CD4-positive, alpha-beta T cell (primary cell): ENCODE measurements around the gene ACTRT2. TPM values are rescaled to one million over a fixed set of nuclear protein-coding genes. Genes with fewer than 3 reads are reported as not detected.

Source experiments
- ATAC-seq: fragments of 200-7000 bp; cut with Tn5 transposase; one replicate; pipeline ENCODE4 v1.10.0; 2022; ENCODE audit warnings: mild to moderate bottlenecking; ENCODE audit not compliant: poor library complexity
- CTCF ChIA-PET: fragments of 350-600 bp; sonication (Branson Sonifier 250); formaldehyde crosslinking; loops from one replicate; lab custom pipeline; 2021; ENCODE audit warnings: antibody characterized with exemption, inconsistent platforms; lab: Charles Lee
- POLR2A ChIA-PET: fragments of 350-600 bp; sonication (Branson Sonifier 250); formaldehyde crosslinking; loops from one replicate; lab custom pipeline; 2021; ENCODE audit warnings: antibody characterized with exemption, inconsistent platforms; lab: Charles Lee
- DNase-seq, 14 experiments: peaks; one replicate each; pipeline ENCODE4 v3.0.0-alpha.2; 2013 to 2020; ENCODE audit warnings: mixed read lengths in 2 of 14
- H3K27ac ChIP-seq, 2 donors: one replicate each; pipeline versions ENCODE4 v1.5.1 to v1.7.0; 2013; ENCODE audit warnings: low read length in 2 of 2, low read depth in 1 of 2, mild to moderate bottlenecking in 1 of 2
- H3K27me3 ChIP-seq, 2 experiments: 1 replicate in 1 of 2; 2 replicates in 1 of 2; pipeline versions ENCODE4 v1.6.1 to v1.7.0; 2013; ENCODE audit warnings: low read length in 2 of 2, control low read depth in 1 of 2, mild to moderate bottlenecking in 1 of 2, moderate library complexity in 1 of 2; ENCODE audit not compliant: insufficient read depth in 2 of 2, control insufficient read depth in 1 of 2
- H3K36me3 ChIP-seq: one replicate; pipeline ENCODE4 v1.6.1; 2013; ENCODE audit warnings: low read length, control low read depth; ENCODE audit not compliant: insufficient read depth
- H3K4me1 ChIP-seq: one replicate; pipeline ENCODE4 v1.6.1; 2013; ENCODE audit warnings: low read length, control low read depth; ENCODE audit not compliant: insufficient read depth
- H3K4me3 ChIP-seq: one replicate; pipeline ENCODE4 v1.5.1; 2013; ENCODE audit warnings: mild to moderate bottlenecking, low read length, moderate library complexity
- H3K9me3 ChIP-seq, 2 experiments: 1 replicate in 1 of 2; 2 replicates in 1 of 2; pipeline versions ENCODE4 v1.6.1 to v1.7.0; 2013; ENCODE audit warnings: low read length in 2 of 2, mild to moderate bottlenecking in 2 of 2, control low read depth in 1 of 2, moderate library complexity in 1 of 2; ENCODE audit not compliant: control insufficient read depth in 1 of 2, insufficient read depth in 1 of 2
- H3K27ac Mint-ChIP-seq: one replicate; pipeline ENCODE4 v1.8.0; 2020; ENCODE audit warnings: mixed read lengths
- H3K27me3 Mint-ChIP-seq: one replicate; pipeline ENCODE4 v1.8.0; 2021; ENCODE audit warnings: mixed read lengths
- H3K36me3 Mint-ChIP-seq: one replicate; pipeline ENCODE4 v1.8.0; 2021; ENCODE audit warnings: low read depth, mixed read lengths
- H3K4me1 Mint-ChIP-seq: one replicate; pipeline ENCODE4 v1.8.0; 2021; ENCODE audit warnings: low read depth, mixed read lengths
- H3K4me3 Mint-ChIP-seq: one replicate; pipeline ENCODE4 v1.8.0; 2020; ENCODE audit warnings: mild to moderate bottlenecking, mixed read lengths
- H3K9me3 Mint-ChIP-seq: one replicate; pipeline ENCODE4 v1.8.0; 2020; ENCODE audit warnings: mixed read lengths
- intact Hi-C, 2 experiments: fragments of 100-400 bp; cut with DNase I in 1 of 2; cut with micrococcal nuclease in 1 of 2; formaldehyde crosslinking; loops; one replicate each; pipeline versions ENCODE4 v1.15.1 to v1.9.0; 2023 to 2025; cut with DNase I, micrococcal nuclease
- total RNA-seq, 174 experiments: library from RNA in 2 of 174; stranded (reverse) in 2 of 174; gene quantifications; one replicate each; pipeline ENCODE4 v1.2.3 and lab custom pipeline; 2021 to 2026
- TF ChIP-seq, protein P1 (sequence below): fragments of 200-600 bp; IDR thresholded peaks from one replicate; pipeline ENCODE4 v1.8.0; 2022; ENCODE audit warnings: antibody characterized with exemption, mild to moderate bottlenecking

Gene ACTRT2
- total RNA-seq, 2 experiments from 2014 or later: not detected

DNA sequence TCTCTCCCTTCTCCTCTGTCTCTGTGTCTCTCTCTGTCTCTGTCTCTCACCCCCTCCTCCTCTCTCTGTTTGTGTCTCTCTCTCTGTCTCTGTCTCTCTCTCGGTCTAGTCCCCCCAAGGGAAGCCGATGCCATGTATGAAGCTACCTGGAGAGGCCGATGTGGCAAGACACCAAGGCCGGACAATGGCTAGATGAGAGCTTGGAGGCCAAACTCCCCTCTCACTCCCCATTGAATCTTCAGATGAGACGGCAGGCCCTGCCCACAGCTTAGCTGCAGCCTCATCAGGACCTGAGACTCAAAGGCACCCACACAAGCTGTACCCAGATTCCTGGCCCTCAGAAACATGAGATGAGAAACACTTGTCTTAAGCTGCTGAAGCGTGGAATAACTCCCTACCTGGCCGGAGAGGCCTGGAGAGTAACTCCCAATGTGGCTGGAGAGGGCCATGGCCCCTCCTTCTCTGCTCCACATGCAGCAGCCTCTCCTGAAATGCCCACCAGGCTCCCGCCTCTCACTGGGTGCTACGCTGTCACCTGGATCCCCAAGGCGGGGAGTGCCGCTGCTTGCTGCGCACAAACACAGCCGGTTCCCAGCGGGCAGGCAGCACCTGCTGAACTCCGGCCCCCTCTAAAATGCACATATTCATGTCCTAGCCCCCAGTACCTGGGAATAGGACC, 7.8 kb upstream of the ACTRT2 start:
- TF ChIP-seq, protein P1, sequence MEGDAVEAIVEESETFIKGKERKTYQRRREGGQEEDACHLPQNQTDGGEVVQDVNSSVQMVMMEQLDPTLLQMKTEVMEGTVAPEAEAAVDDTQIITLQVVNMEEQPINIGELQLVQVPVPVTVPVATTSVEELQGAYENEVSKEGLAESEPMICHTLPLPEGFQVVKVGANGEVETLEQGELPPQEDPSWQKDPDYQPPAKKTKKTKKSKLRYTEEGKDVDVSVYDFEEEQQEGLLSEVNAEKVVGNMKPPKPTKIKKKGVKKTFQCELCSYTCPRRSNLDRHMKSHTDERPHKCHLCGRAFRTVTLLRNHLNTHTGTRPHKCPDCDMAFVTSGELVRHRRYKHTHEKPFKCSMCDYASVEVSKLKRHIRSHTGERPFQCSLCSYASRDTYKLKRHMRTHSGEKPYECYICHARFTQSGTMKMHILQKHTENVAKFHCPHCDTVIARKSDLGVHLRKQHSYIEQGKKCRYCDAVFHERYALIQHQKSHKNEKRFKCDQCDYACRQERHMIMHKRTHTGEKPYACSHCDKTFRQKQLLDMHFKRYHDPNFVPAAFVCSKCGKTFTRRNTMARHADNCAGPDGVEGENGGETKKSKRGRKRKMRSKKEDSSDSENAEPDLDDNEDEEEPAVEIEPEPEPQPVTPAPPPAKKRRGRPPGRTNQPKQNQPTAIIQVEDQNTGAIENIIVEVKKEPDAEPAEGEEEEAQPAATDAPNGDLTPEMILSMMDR: no peak
- Mint-ChIP-seq H3K36me3 (no peaks in the 10 kb centered on the region), H3K27ac (no peak overlapping the region), H3K4me3 (no peak overlapping the region), H3K9me3 (no peaks in the 10 kb centered on the region), H3K4me1 (no peaks in the 10 kb centered on the region), H3K27me3 (peaks cover 13% of the 10 kb centered on the region)
- no peak for ATAC-seq
- H3K27ac ChIP-seq: no peak overlapping the region
- H3K9me3 ChIP-seq: peaks cover 8 to 31% of the 10 kb centered on the region in 2 experiments
- H3K36me3 ChIP-seq: no peaks in the 10 kb centered on the region
- H3K4me1 ChIP-seq: peaks cover 6% of the 10 kb centered on the region
- peaks cover 0 to 8% of the 10 kb centered on the region in 2 experiments for H3K27me3 ChIP-seq
- ChIA-PET CTCF (no interaction called here), POLR2A (no interaction called here)
- intact Hi-C loops: loop anchor here (2.0 to 5.0 kb wide), 2 partner anchors 269 to 307 kb away; no protein-coding TSS in a partner anchor
- DNase-seq: no peak
- no peak overlapping the region for H3K4me3 ChIP-seq

DNA sequence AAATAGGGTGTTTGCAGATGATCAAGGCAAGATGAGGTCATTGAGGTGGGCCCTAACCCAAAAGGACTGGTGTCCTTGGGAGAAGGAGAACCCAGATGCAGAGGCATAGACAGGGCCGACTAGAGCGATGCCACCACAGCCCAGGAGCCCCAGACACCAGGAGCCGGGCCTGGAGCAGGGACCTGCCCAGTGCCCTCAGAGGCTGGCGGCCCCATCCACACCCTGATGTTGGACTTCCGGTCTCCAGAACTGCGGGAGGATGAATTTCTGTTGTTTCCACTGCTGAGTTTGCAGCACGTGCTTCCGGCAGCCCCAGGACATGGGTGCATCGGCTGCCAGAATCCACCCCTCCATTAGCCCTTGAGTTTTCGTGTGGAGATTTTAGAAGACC, 7.2 kb upstream of the ACTRT2 start:
- no peak for DNase-seq
- ChIA-PET CTCF (no interaction called here), POLR2A (no interaction called here)
- Histone ChIP-seq H3K27ac (no peak overlapping the region), H3K9me3 (peaks cover 3 to 30% of the 10 kb centered on the region in 2 experiments), H3K4me1 (peaks cover 6% of the 10 kb centered on the region), H3K27me3 (peaks cover 0 to 8% of the 10 kb centered on the region in 2 experiments), H3K36me3 (no peaks in the 10 kb centered on the region), H3K4me3 (no peak overlapping the region)
- H3K27ac Mint-ChIP-seq: no peak overlapping the region
- peaks cover 8% of the 10 kb centered on the region for H3K27me3 Mint-ChIP-seq
- H3K9me3 Mint-ChIP-seq: no peaks in the 10 kb centered on the region
- no peak overlapping the region for H3K4me3 Mint-ChIP-seq
- H3K36me3 Mint-ChIP-seq: no peaks in the 10 kb centered on the region
- TF ChIP-seq, protein P1: no peak
- intact Hi-C loops: loop anchor here in 1 of 2 experiments (5.0 kb wide), 1 partner anchor 268 kb away; no protein-coding TSS in a partner anchor
- ATAC-seq: no peak
- no peaks in the 10 kb centered on the region for H3K4me1 Mint-ChIP-seq

DNA sequence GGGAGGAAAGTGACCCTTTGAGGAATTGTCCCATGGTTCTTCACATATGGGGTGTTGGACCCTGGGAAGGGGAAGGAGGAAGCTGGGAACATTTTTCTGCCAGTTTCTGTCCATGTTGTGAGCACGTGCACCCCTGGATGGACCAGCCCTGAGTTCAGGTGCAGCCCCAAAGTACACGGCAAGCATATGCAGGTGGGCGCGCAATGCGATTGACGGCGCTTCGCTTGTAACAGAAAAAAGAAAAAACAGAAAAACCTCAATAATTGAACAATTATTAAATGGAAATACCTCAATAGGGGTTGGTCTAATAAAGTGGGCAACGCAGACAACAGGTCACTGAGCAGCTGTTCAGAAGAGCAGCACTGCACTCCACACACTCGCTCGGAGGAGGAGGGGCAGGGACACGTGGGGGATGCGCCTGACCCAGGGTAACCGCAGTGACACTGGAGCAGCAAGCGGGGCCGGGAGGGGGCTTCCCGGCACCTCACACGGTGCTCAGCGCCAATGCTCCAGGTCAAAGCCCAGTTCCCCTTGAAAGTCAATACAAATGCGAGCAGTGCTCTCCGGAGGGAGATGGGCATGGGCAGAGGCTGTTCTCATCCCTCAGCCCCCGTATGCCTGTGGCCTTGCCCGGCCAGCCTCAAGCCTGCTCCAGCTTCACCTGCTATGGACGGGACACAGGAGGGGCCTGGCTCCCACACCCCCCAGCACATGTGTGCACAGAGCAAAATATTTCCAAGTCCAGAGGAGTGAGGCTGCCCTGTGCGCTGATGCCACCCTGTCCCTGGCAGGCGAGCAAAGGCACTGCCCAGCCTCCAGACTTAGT, 6.6 kb upstream of the ACTRT2 start:
- ChIA-PET POLR2A (no interaction called here), CTCF (no interaction called here)
- H3K4me3 Mint-ChIP-seq: no peak overlapping the region
- Histone ChIP-seq H3K27me3 (peaks cover 0 to 8% of the 10 kb centered on the region in 2 experiments), H3K27ac (no peak overlapping the region), H3K9me3 (peaks cover 0 to 26% of the 10 kb centered on the region in 2 experiments), H3K4me3 (no peak overlapping the region), H3K36me3 (no peaks in the 10 kb centered on the region), H3K4me1 (peaks cover 6% of the 10 kb centered on the region)
- TF ChIP-seq, protein P1: no peak
- H3K27ac Mint-ChIP-seq: no peak overlapping the region
- peaks cover 5% of the 10 kb centered on the region for H3K27me3 Mint-ChIP-seq
- ATAC-seq: no peak
- intact Hi-C loops: loop anchor here in 1 of 2 experiments (5.0 kb wide), 1 partner anchor 268 kb away; no protein-coding TSS in a partner anchor
- no peak for DNase-seq
- no peaks in the 10 kb centered on the region for H3K9me3 Mint-ChIP-seq
- H3K36me3 Mint-ChIP-seq: no peaks in the 10 kb centered on the region
- H3K4me1 Mint-ChIP-seq: no peaks in the 10 kb centered on the region
